GM23248 (cell line): ENCODE data around the gene FAHD2B. TPM values are rescaled to one million over a fixed set of nuclear protein-coding genes. Genes with fewer than 3 reads are reported as not detected.
"Not testable (repeated sequence)": the region's sequence is repeated elsewhere in the genome, so short reads cannot be mapped to it uniquely, and the experiment has no call there.

Source experiments
- DNase-seq: peaks from one replicate; pipeline ENCODE4 v3.0.0-alpha.2; 2015
- H2AFZ ChIP-seq: fragments of 200-600 bp; sonication (generic); 2 replicates; pipeline ENCODE4 v1.6.1; 2016; ENCODE audit warnings: antibody characterized with exemption
- H3F3A ChIP-seq: fragments of 200-600 bp; sonication (generic); 2 replicates; pipeline ENCODE4 v1.6.1; 2016; ENCODE audit warnings: mild to moderate bottlenecking, antibody characterized with exemption, mixed run types; ENCODE audit not compliant: insufficient read depth
- H3K27ac ChIP-seq: fragments of 200-600 bp; sonication (generic); 2 replicates; pipeline ENCODE4 v1.5.1; 2016; ENCODE audit warnings: mild to moderate bottlenecking
- H3K27me3 ChIP-seq: fragments of 200-600 bp; sonication (generic); replicated peaks from 2 replicates; pipeline ENCODE4 v1.6.1; 2016; ENCODE audit warnings: mild to moderate bottlenecking; ENCODE audit not compliant: insufficient read depth
- H3K36me3 ChIP-seq: fragments of 200-600 bp; sonication (generic); 2 replicates; pipeline ENCODE4 v1.6.1; 2016; ENCODE audit warnings: low read depth, mild to moderate bottlenecking
- H3K4me1 ChIP-seq: fragments of 200-600 bp; sonication (generic); 2 replicates; pipeline ENCODE4 v1.6.1; 2016; ENCODE audit warnings: mild to moderate bottlenecking; ENCODE audit not compliant: insufficient read depth
- H3K4me2 ChIP-seq: fragments of 200-600 bp; sonication (generic); one replicate; pipeline ENCODE4 v1.6.1; 2016; ENCODE audit warnings: mild to moderate bottlenecking; ENCODE audit not compliant: unreplicated experiment
- H3K4me3 ChIP-seq: fragments of 200-600 bp; sonication (generic); 2 replicates; pipeline ENCODE4 v1.5.1; 2016; ENCODE audit warnings: mild to moderate bottlenecking
- H3K79me2 ChIP-seq: fragments of 200-600 bp; sonication (generic); 2 replicates; pipeline ENCODE4 v1.6.1; 2016; ENCODE audit warnings: mild to moderate bottlenecking; ENCODE audit not compliant: insufficient read depth
- H3K9ac ChIP-seq: fragments of 200-600 bp; sonication (generic); 2 replicates; pipeline ENCODE4 v1.6.1; 2016; ENCODE audit warnings: mild to moderate bottlenecking
- H3K9me2 ChIP-seq: fragments of 200-600 bp; sonication (generic); 2 replicates; pipeline ENCODE4 v1.6.1; 2016; ENCODE audit warnings: mixed run types, mild to moderate bottlenecking, moderate library complexity; ENCODE audit not compliant: insufficient read depth
- H3K9me3 ChIP-seq: fragments of 200-600 bp; sonication (generic); one replicate; pipeline ENCODE4 v1.6.1; 2017; ENCODE audit warnings: low read depth
- H4K20me1 ChIP-seq: fragments of 200-600 bp; sonication (generic); 2 replicates; pipeline ENCODE4 v1.6.0; 2016; ENCODE audit not compliant: insufficient read depth
- EZH2 ChIP-seq: fragments of 200-600 bp; sonication (generic); IDR thresholded peaks from 2 replicates; pipeline ENCODE4 v1.6.1; 2018; ENCODE audit warnings: antibody characterized with exemption, mild to moderate bottlenecking; ENCODE audit not compliant: insufficient read depth, poor library complexity, severe bottlenecking
- EZH2phosphoT487 ChIP-seq: fragments of 200-600 bp; sonication (generic); IDR thresholded peaks from 2 replicates; pipeline ENCODE4 v1.6.1; 2018; ENCODE audit warnings: antibody characterized with exemption, moderate library complexity, mild to moderate bottlenecking, low read depth; ENCODE audit not compliant: insufficient read depth
- WGBS, 2 experiments: methylation state at CpG; one replicate each; pipeline ENCODE4 v1.1.6; 2015 to 2017; ENCODE audit warnings: low lambda C conversion rate in 2 of 2, low coverage in 1 of 2; ENCODE audit errors: missing lambda C conversion rate in 2 of 2; 5-methylcytosine and 5-hydroxymethylcytosine counted together
- in situ Hi-C: fragments of 300-500 bp; cut with MboI; formaldehyde crosslinking; loops from 2 replicates; pipeline ENCODE4 v1.15.0; 2020
- polyA plus RNA-seq: library from polyadenylated mRNA; unstranded; fragments of >200 nt; fragmentation: Nextera tagmentation; extraction: Ambion mirVana; gene quantifications from 2 replicates; pipeline ENCODE4 v1.2.1, GENCODE V29; 2016
- total RNA-seq: library from RNA; depleted of rRNA; stranded (reverse); fragments of >200 nt; shearing (Covaris generic); gene quantifications from 2 replicates; pipeline ENCODE4 v1.2.3, GENCODE V29; 2014

The FAHD2B gene
- total and polyA plus RNA-seq, 2 experiments from 2014 or later = 0.32 to 1.4 TPM

DNA sequence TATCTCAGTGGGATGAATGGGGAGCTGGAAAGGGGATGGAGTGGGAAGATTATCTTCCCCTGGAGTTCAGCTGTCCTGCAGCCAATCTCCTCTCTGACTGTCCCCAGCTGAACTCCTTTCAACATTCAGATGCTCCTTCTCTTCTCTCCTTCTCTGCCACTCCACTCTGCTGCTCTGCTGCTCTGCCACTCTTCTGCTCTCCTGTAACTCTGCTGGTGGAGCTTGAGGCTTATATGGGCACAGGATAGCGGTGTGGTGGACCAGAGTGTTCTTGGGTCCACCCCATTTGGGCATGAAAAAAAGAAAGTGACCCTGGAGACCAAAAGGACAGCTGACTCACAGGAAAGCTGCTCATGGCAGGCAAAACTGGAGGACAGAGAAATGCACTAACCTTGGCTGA is 26.6 kb downstream of the FAHD2B start:
- Histone ChIP-seq H3K4me1 (no peaks in the 10 kb centered on the region), H3K9me3 (no peaks in the 10 kb centered on the region), H3K27ac (no peak overlapping the region), H3K4me3 (no peak overlapping the region), H3K9ac (no peak overlapping the region), H4K20me1 (no peaks in the 10 kb centered on the region), H3F3A (no peaks in the 10 kb centered on the region), H3K4me2 (no peak overlapping the region), H2AFZ (no peak overlapping the region), H3K27me3 (0 out of 2 replicates have a peak, but pooled peaks cover 2% of the 10 kb centered on the region), H3K36me3 (no peaks in the 10 kb centered on the region), H3K79me2 (no peaks in the 10 kb centered on the region), H3K9me2 (no peaks in the 10 kb centered on the region)
- DNase-seq = no peak
- WGBS, 2 experiments = 25 to 29% methylated on average over 1 of the region's 1 CpG
- in situ Hi-C loops = no loop called here
- no peak for TF ChIP-seq EZH2
- no peak for TF ChIP-seq EZH2phosphoT487

DNA sequence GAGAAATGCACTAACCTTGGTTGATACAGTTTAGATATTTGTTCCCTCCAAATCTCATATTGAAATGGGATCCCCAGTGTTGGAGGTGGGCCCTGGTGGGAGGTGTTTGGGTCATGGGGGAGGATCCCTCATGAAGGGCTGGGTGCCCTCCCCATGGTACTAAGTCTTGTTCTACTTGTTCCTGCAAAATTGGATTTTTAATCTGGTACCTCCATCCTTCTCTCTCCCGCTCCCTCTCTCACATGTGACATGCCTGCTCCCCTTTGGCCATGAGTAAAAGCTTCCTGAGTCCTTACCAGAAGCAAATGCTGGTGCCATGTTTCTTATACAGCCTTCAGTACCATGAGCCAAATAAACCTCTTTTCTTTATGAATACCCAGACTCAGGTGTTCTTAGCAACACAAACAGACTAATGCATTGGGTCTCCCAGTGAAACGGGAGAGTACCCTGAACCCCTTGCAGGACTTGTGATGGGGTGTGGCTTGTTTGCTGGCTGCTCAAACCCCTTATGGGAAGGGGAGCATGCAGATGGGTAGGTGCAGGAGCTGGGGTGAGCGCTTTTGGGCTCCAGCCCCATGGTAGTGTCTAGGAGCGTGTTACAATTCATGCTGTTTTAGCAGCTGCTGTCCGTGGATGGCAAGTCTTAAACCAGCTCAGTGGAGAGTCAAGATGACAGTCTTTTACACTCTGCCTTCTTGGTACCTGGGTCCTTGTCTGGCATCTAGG is 27.2 kb downstream of the FAHD2B start:
- H3K27ac ChIP-seq = no peak overlapping the region
- no peak overlapping the region for H2AFZ ChIP-seq
- H3F3A ChIP-seq = no peaks in the 10 kb centered on the region
- H3K27me3 ChIP-seq = no peaks in the 10 kb centered on the region
- H3K36me3 ChIP-seq = no peaks in the 10 kb centered on the region
- H3K9me2 ChIP-seq = no peaks in the 10 kb centered on the region
- no peaks in the 10 kb centered on the region for H4K20me1 ChIP-seq
- H3K79me2 ChIP-seq = no peaks in the 10 kb centered on the region
- 37 to 50% methylated on average over 5 of the region's 5 CpGs for WGBS, 2 experiments
- no peak overlapping the region for H3K4me3 ChIP-seq
- H3K4me2 ChIP-seq = no peak overlapping the region
- no peak overlapping the region for H3K9ac ChIP-seq
- H3K9me3 ChIP-seq = no peaks in the 10 kb centered on the region
- no peak for DNase-seq
- in situ Hi-C loops = no loop called here
- TF ChIP-seq EZH2 = no peak
- TF ChIP-seq EZH2phosphoT487 = no peak
- H3K4me1 ChIP-seq = no peaks in the 10 kb centered on the region

DNA sequence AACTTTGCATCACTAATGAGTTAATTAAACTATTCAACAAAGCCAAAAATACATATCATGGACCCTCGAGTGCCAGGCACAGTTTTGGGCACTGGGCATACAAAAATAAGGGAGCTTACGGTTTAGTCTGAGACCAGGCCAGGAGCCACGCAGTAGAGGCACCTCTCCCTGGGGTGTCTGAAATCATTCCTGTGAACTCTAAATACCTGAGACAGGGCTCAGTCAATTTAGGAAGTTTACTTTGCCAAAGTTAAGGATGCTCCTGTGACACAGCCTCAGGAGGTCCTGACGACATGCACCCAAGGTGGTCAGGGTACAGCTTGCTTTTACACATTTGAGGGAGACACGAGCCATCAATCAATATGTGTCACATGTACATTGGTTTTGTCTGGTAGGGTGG is 28.7 kb downstream of the FAHD2B start:
- H3K79me2 ChIP-seq, H3K36me3 ChIP-seq, DNase-seq, H3K9ac ChIP-seq, H3K4me3 ChIP-seq, H3K4me1 ChIP-seq, H3K27ac ChIP-seq, H3K4me2 ChIP-seq, H3F3A ChIP-seq, H2AFZ ChIP-seq, H4K20me1 ChIP-seq, H3K9me2 ChIP-seq, in situ Hi-C loops, H3K27me3 ChIP-seq, H3K9me3 ChIP-seq: not testable (repeated sequence)
- 32 to 34% methylated on average over 5 of the region's 5 CpGs for WGBS, 2 experiments

DNA sequence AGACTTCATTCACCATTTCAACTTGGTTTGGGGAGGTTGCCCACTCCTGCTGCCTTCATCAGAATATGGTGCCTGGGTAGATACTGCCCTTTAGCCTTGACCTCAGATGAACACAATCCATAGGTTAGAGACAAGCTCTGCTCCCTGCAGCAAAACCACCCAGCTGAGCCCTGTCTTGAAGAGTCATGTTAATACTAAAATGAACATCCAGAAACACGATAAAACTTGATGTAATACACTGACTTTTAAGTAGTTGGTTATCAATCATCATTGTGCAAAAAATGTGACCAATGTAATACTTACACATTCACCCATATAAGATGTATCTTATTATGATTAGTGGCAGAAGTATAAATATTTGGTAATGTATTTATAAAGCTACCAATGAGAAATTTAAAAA is 32.7 kb downstream of the FAHD2B start:
- not testable (repeated sequence) for DNase-seq

DNA sequence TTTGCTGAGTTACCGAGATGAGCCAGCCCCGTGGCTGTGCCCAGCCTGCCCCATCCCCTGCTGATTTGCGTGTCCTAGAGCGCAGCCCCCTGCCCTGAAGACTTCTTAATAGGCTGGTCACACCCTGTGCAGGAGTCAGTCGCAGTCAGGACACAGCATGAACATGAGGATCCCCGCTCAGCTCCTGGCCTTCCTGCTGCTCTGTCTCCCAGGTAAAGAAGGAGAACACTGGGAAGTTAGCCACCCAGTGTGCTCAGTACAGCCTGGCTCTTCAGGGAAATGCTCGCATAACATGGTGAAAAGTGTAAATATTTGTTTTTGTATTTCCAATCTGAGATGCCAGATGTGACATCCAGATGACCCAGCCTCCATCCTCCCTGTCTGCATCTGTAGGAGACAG is 34.9 kb downstream of the FAHD2B start:
- H3K36me3 ChIP-seq, H3F3A ChIP-seq, in situ Hi-C loops, H4K20me1 ChIP-seq, H3K4me2 ChIP-seq, H3K9me2 ChIP-seq, H2AFZ ChIP-seq, H3K9me3 ChIP-seq, H3K4me1 ChIP-seq, H3K9ac ChIP-seq, H3K4me3 ChIP-seq, H3K27me3 ChIP-seq, H3K27ac ChIP-seq, H3K79me2 ChIP-seq, DNase-seq: not testable (repeated sequence)
- 29 to 30% methylated on average over 6 to 7 of the region's 7 CpGs for WGBS, 2 experiments

More for the DNA sequence above, 32.7 kb downstream of the FAHD2B start:
- H3F3A ChIP-seq, in situ Hi-C loops, H3K79me2 ChIP-seq, H3K4me2 ChIP-seq, H3K9me3 ChIP-seq, H3K4me3 ChIP-seq, H3K9me2 ChIP-seq, H3K4me1 ChIP-seq, H3K36me3 ChIP-seq, H3K9ac ChIP-seq, H3K27ac ChIP-seq, H2AFZ ChIP-seq, H4K20me1 ChIP-seq, H3K27me3 ChIP-seq: not testable (repeated sequence)
- 4 to 8% methylated on average over 1 of the region's 1 CpG for WGBS, 2 experiments

DNA sequence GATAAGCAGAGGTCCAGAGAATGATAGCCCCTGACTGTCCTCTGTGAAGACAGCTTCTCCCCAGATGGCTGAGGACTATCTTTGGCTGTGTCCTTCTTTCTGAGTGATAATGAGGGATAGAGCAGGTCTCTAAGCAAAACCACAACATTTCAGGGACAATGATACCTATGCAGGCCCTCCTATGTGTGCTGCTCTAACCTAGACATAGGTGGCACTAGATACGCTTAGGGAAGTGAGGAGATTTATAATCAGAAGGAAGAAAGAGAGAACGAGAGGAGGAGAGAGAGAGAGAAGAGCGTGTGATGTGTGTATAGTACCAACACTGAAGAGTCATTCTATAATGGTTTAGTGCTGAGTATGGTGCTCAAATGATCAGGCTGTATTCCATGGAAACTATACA is 38.5 kb downstream of the FAHD2B start:
- DNase-seq, H3K27me3 ChIP-seq, H3K27ac ChIP-seq, H3F3A ChIP-seq, H3K9ac ChIP-seq, in situ Hi-C loops, H3K9me3 ChIP-seq, H3K4me1 ChIP-seq, H3K4me2 ChIP-seq, H2AFZ ChIP-seq, H3K36me3 ChIP-seq, H4K20me1 ChIP-seq, H3K9me2 ChIP-seq, H3K79me2 ChIP-seq, H3K4me3 ChIP-seq: not testable (repeated sequence)
- WGBS, 2 experiments = 36 to 52% methylated on average over 3 of the region's 3 CpGs

DNA sequence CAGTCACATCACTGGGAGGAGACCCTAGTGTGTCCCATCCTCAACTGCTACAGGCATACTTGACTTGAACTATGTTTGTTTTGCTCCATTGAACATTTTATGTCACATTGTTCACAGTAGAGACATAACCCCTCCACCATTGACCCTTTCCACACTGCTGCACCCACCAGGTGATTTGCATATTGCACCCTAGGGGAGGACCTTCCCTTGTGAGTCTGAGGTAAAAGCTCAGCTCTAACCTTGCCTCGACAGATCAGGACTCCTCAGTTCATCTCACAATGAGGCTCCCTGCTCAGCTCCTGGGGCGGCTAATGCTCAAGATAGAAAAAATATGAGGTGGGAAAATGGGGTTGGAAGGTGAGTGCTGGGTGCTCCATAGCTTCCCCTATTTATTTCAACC is 44.6 kb downstream of the FAHD2B start:
- H3K27ac ChIP-seq, H3K4me1 ChIP-seq, DNase-seq, H4K20me1 ChIP-seq, H3K4me2 ChIP-seq, in situ Hi-C loops, H2AFZ ChIP-seq, H3K79me2 ChIP-seq, H3K9ac ChIP-seq, H3K9me3 ChIP-seq, H3K9me2 ChIP-seq, H3K36me3 ChIP-seq, H3K27me3 ChIP-seq, H3K4me3 ChIP-seq, H3F3A ChIP-seq: not testable (repeated sequence)
- WGBS, 2 experiments = 11 to 13% methylated on average over 2 of the region's 2 CpGs
